HUES48 (cell line): ENCODE results near the gene PCDH12.

Experiments used
- H3K27ac ChIP-seq: one replicate; pipeline ENCODE4 v1.7.0; 2013; ENCODE audit warnings: low read depth, low read length, inconsistent platforms
- H3K27me3 ChIP-seq: 2 replicates; pipeline ENCODE4 v1.6.1; 2013; ENCODE audit warnings: mild to moderate bottlenecking, low read length; ENCODE audit not compliant: control insufficient read depth, insufficient read depth
- H3K36me3 ChIP-seq: 2 replicates; pipeline ENCODE4 v1.6.1; 2013; ENCODE audit warnings: low read length; ENCODE audit not compliant: control insufficient read depth, insufficient read depth
- H3K4me1 ChIP-seq: 2 replicates; pipeline ENCODE4 v1.6.1; 2013; ENCODE audit warnings: mild to moderate bottlenecking, low read length; ENCODE audit not compliant: control insufficient read depth, insufficient read depth
- H3K4me3 ChIP-seq: 2 replicates; pipeline ENCODE4 v1.5.1; 2013; ENCODE audit warnings: mild to moderate bottlenecking, low read depth, low read length
- H3K9ac ChIP-seq: 2 replicates; pipeline ENCODE4 v1.6.1; 2013; ENCODE audit warnings: mild to moderate bottlenecking, low read depth, low read length, moderate library complexity
- H3K9me3 ChIP-seq: 2 replicates; pipeline ENCODE4 v1.6.1; 2013; ENCODE audit warnings: low read length; ENCODE audit not compliant: control insufficient read depth, insufficient read depth

The PCDH12 gene

DNA sequence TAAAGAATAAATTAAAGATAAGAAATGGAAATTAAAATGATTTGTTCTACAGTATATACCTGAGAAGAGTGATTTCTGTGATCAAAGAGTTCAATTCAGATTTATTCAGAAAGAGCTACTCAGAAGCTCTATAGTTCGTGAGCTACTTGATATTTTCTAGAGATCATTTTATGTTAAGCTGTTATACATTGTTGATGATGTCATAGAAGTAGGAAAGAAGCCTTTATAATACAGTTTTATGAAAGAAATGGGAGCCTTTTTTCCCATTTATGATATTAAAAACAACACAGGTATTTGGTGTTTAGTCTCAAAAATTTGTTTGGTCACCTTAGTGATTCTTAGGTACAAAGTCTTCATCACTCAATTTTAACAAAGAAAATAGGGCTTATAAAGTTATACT is 31.7 kb upstream of the PCDH12 start:
- no peaks in the 10 kb centered on the region for H3K9me3 ChIP-seq
- no peak overlapping the region for H3K9ac ChIP-seq
- H3K36me3 ChIP-seq: peaks cover 52% of the 10 kb centered on the region
- H3K27ac ChIP-seq: no peak overlapping the region
- H3K4me1 ChIP-seq: no peaks in the 10 kb centered on the region
- H3K4me3 ChIP-seq: no peak overlapping the region
- no peaks in the 10 kb centered on the region for H3K27me3 ChIP-seq

DNA sequence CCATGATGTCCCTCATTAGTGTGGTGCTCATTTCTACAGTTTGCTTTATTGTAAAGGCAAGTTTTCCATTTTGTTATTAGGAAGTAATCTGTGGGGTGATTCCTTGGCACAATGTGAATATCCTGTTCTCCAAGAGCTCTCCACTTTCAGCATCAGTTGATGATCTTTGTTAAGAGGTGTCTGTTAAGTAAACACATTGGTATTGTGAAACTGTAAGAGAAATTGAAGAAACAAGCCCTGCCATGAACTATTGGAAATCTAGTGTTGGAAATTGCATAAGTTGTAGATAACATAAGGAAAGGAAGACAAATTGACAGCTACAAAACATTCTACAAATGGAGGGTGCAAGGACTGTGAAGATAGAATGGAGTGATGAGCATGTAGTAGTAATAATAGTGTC is 28.1 kb upstream of the PCDH12 start:
- Histone ChIP-seq H3K27me3 (no peaks in the 10 kb centered on the region), H3K9me3 (no peaks in the 10 kb centered on the region), H3K9ac (no peak overlapping the region), H3K27ac (no peak overlapping the region), H3K4me3 (no peak overlapping the region), H3K36me3 (peaks cover 69% of the 10 kb centered on the region), H3K4me1 (no peaks in the 10 kb centered on the region)

DNA sequence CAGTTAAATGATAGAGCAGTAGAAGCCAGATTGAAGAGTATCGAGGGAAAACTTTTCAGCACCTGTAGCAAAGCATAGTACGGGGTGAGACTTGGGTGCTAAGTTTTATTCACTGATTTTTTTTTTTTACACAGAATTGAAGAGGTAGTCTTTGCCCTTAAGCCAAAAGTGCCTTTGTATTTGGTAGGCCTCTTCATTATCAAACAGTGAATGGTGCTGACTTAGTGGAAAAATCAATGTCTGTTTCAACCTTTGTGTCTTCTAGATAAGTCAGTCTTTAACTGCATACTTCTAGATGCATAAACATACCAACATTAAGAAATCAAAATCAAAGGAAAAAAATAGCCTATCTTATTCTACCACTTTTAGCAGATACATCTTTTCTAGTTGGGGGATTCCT is 24.6 kb upstream of the PCDH12 start:
- Histone ChIP-seq H3K4me1 (no peaks in the 10 kb centered on the region), H3K9ac (no peak overlapping the region), H3K36me3 (peaks cover 84% of the 10 kb centered on the region), H3K27ac (no peak overlapping the region), H3K4me3 (no peak overlapping the region), H3K9me3 (no peaks in the 10 kb centered on the region), H3K27me3 (no peaks in the 10 kb centered on the region)

DNA sequence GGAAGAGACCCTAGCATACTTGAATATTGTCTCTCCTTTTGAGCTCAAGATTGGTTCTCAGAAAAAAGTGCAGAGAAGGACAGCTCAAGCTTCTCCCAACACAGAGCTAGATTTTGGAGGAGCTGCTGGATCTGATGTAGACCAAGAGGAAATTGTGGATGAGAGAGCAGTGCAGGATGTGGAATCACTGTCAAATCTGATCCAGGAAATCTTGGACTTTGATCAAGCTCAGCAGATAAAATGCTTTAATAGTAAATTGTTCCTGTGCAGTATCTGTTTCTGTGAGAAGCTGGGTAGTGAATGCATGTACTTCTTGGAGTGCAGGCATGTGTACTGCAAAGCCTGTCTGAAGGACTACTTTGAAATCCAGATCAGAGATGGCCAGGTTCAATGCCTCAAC is 20.4 kb upstream of the PCDH12 start:
- no peak overlapping the region for H3K27ac ChIP-seq
- H3K9me3 ChIP-seq: no peaks in the 10 kb centered on the region
- no peaks in the 10 kb centered on the region for H3K4me1 ChIP-seq
- H3K27me3 ChIP-seq: no peaks in the 10 kb centered on the region
- no peak overlapping the region for H3K4me3 ChIP-seq
- H3K36me3 ChIP-seq: peaks cover 80% of the 10 kb centered on the region
- no peak overlapping the region for H3K9ac ChIP-seq

DNA sequence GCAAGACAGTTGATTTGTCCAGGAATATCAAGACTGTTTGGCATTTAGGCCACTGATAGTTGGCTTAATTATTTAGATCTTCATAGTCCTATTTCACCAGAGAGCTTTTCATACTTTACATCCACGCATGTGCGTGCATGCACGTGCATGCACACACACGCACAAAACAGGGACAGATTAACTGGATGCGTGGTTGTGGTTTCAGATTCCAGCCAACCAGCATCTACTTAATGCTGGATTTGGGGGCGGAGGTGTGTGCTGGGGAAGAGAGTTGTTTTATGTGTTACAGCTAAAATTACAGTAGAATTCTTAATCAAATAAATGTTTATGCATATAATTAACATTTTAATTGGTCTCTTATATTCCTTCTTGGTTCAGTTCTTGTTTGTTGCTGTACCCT is 18.2 kb upstream of the PCDH12 start:
- H3K27me3 ChIP-seq: no peaks in the 10 kb centered on the region

DNA sequence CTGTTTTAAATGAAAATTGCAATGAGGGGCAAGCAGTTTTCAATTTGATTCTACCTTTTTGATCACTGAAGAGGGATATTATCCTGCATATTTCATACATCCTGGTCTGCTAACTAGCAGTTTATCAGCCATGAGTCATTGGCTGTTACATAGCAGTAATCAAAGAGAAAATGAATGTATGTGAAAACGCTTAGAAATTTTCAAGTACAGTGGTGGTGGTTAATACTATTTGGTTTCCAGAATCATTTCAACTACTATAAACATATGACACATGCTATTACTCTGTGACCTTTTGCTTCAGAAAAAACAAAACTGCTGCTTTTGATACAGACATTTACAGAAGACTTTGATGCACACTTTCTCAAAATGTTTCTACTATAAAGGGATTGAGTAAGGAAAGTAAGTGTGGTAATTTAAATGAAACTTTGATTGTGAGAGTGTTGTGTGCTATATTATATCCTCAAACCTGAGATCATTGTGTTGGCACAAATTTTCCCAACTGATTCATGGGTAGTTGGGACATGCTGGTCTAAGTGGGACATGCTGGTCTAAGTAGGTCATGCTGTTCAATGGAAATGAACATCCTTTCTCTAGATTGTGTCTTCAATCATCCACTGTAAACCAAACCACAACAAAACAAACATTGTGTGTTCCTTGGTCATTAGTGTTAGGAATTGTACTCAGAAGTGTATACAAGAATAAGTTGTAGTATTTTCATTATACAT is 16.0 kb upstream of the PCDH12 start:
- Histone ChIP-seq H3K36me3 (peaks cover 43% of the 10 kb centered on the region), H3K9ac (no peak overlapping the region), H3K27ac (no peak overlapping the region), H3K9me3 (no peaks in the 10 kb centered on the region), H3K27me3 (no peaks in the 10 kb centered on the region), H3K4me3 (no peak overlapping the region), H3K4me1 (peaks cover 11% of the 10 kb centered on the region)

More for the DNA sequence above, 18.2 kb upstream of the PCDH12 start:
- Histone ChIP-seq H3K27ac (no peak overlapping the region), H3K4me3 (no peak overlapping the region), H3K36me3 (peaks cover 58% of the 10 kb centered on the region), H3K9ac (no peak overlapping the region), H3K4me1 (no peaks in the 10 kb centered on the region), H3K9me3 (no peaks in the 10 kb centered on the region)

DNA sequence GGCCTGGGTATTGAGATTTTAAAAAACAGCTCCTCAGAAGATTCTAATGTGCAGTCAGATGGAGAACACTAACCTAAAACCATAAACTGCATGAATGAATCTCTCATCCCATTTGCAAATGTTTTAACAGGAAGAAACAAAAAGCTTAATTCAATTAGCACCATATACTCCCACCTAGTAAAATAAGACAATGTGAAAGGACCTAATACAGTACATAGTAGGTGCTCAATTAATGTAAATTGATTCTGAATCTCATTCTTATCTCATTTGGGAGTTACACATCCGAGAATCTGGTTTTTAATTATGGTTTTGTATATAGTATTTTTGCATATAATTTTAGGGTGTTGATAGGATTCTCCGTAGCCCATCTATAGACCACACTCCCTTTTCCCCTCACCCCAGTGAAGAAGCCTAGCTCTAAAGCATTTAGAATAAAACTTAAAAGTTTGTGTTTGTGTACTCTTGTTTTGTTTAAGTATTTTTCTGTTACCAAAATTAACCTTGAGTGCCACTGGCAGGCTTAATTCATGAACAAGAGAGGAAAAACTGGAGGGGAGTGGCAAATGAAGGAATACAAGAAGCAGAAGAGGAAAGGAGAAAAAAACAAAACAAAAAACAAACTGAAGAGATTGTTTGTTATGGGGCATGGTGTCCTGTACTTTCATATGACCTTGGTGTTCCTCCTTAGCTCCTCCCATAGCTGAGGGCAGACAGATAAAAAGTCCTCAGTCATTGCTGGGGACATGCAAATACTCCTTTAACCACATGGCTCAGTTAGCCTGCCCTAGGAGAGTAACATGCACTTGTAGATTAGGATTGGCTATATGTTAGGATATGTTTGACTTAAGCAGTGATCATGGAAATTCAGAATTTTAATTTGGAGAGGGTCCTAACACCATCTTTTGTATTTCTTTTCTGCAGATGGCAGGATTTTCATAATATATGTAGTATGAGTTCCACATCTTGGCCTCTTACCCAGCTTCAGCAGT is 12.1 kb upstream of the PCDH12 start:
- Histone ChIP-seq H3K27me3 (no peaks in the 10 kb centered on the region), H3K4me1 (peaks cover 15% of the 10 kb centered on the region), H3K36me3 (peaks cover 16% of the 10 kb centered on the region), H3K9ac (peak overlapping the region; percentile 71; the same call in 1 of the 2 replicates), H3K27ac (peak overlapping the region; percentile 94), H3K9me3 (no peaks in the 10 kb centered on the region), H3K4me3 (peak overlapping the region; percentile 79)

DNA sequence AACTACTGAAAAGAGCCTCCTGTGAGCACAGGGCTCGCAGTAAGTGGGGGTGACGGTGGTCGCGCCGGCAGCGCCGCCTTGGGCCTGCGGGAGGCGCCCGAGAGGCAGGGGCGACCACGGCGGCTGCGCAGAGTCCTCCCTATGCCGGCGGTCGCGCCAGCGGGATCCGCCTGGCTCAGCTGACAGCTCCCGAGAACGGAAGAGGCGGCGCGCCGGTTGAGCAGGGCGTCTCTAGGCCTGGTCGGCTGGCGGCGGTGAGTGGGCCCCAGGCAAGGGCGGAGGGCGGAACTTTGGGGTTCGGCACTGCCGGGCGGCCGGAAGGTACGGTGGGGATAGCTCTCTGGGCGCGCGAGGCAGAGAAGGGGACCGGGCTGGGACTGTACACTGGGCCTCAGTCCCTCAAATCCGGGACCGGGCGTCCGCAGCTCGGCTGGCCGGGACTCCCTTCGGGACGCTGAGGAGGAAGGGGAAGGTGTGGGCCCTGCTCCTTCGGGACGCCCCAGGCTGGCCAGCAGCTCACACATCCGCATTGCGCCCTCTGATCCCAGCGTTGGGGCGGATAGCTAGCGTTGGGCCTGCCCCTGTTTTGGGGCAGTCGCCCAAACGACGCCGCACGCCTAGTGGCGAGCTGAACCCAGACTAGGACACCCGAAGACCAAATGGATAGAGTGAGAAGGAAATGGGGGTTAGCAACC is 11.1 kb upstream of the PCDH12 start, which contains the start of gene RNF14:
Gene RNF14 (plus strand): TSS at position 192 of the 695 bp plus-strand sequence. CDS start 4,484 bp downstream, outside the sequence.
- no peaks in the 10 kb centered on the region for H3K27me3 ChIP-seq
- peaks cover 6% of the 10 kb centered on the region for H3K36me3 ChIP-seq
- H3K4me3 ChIP-seq: peak within 1 kb of the TSS; percentile 79
- H3K9me3 ChIP-seq: no peaks in the 10 kb centered on the region
- peak within 1 kb of the TSS; percentile 94 for H3K27ac ChIP-seq
- H3K9ac ChIP-seq: peak within 1 kb of the TSS; percentile 71
- H3K4me1 ChIP-seq: peaks cover 15% of the 10 kb centered on the region

DNA sequence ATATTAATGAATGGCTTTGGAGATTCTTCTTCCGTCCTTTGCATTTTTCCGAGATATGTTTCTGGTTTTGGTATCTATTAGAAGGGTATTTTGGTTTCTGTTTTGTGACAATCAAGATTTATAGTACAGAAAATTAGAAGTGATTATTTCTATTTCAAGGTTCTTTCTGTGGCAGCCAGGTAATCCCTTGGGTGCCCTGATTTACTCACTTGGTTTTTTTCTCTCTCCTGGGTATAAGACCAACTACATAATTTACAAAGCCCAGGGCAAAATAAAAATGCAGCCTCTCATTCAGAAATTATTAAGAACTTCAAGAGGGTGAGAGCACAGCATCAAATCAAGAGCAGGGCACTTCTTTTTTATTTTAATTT is 8.9 kb upstream of the PCDH12 start:
- no peak overlapping the region for H3K27ac ChIP-seq
- no peaks in the 10 kb centered on the region for H3K36me3 ChIP-seq

DNA sequence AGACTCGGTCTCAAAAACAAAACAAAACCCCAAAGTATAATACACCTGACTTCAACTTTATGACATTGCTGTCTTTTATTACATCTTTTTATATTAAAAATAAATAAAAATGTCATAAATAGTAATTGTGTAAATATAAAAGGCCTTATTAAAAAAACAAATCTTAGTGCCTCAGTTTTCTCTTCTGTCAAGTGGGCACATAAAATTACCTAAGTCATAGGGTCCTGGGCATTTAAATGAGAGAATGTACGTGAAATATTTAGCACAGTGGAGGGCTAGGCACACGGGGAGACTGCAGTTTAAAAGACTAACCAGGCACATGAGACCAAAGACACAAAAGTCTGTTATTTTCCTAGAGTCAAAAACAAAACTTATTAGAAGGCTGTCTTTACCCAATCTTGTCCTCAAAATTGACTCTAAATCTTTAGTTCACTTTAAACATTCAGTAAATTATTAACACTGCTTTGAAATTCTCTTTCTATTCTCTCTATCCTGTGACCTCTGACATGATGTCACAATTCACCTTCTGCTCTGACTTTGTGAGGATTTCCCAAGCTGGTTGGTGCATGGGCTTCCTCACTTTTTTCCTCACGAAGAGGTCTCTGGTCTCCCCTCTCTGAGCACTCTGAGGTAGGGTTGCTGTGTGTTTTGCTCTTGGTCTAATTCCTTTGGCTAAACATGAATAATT is 8.4 kb upstream of the PCDH12 start:
- Histone ChIP-seq H3K9ac (no peak overlapping the region), H3K36me3 (no peaks in the 10 kb centered on the region), H3K9me3 (no peaks in the 10 kb centered on the region), H3K27ac (no peak overlapping the region), H3K4me1 (peaks cover 15% of the 10 kb centered on the region), H3K27me3 (no peaks in the 10 kb centered on the region), H3K4me3 (no peak overlapping the region)

More for the DNA sequence above, 8.9 kb upstream of the PCDH12 start:
- no peaks in the 10 kb centered on the region for H3K27me3 ChIP-seq
- H3K9ac ChIP-seq: no peak overlapping the region
- peaks cover 15% of the 10 kb centered on the region for H3K4me1 ChIP-seq
- no peak overlapping the region for H3K4me3 ChIP-seq
- no peaks in the 10 kb centered on the region for H3K9me3 ChIP-seq
